PFSK-1 (cell line): Measurements from ENCODE around the gene PRX.

Experiments
- POLR2AphosphoS5 ChIP-seq: IDR thresholded peaks from 2 replicates; pipeline ENCODE4 v1.6.1; 2012; ENCODE audit warnings: low read depth, mild to moderate bottlenecking, control low read depth, low read length, moderate library complexity
- REST ChIP-seq, 2 experiments: IDR thresholded peaks; 2 replicates each; pipeline versions ENCODE4 v1.6.1 to v1.8.0; 2011 to 2012; ENCODE audit warnings: low read depth in 2 of 2, low read length in 2 of 2, control low read depth in 1 of 2, inconsistent platforms in 1 of 2, mild to moderate bottlenecking in 1 of 2, moderate library complexity in 1 of 2; ENCODE audit not compliant: insufficient read depth in 1 of 2

GRCh38 chr19:40377876-40378385, 35.2 kb downstream of the PRX start:
- TF ChIP-seq REST (IDR thresholded peaks at IDR 0.05; ENCODE audit: insufficient read depth in 1 of 2, low read depth in 2 of 2, low read length in 2 of 2) (no peak), POLR2AphosphoS5 (no peak)
